ENCODE measurements around the gene ARHGEF39.

Gene ARHGEF39

GRCh38 chr9:35619800-35620158 is 45.2 kb downstream of the ARHGEF39 start:
- WGBS, 2 donors (ENCODE audit: extremely low coverage in 2 of 2, insufficient read length in 2 of 2, insufficient replicate concordance in 1 of 2): no CpG with 5 or more reads among the region's 2 CpGs
- Histone ChIP-seq H3K4me2 (ENCODE audit: insufficient read depth, low read length, poor library complexity, severe bottlenecking) (no peak overlapping the region), H3K23ac (ENCODE audit: low read depth, low read length, poor library complexity) (no peak overlapping the region), H3K27ac (replicated peaks; ENCODE audit: low read length) (no peak overlapping the region), H3K79me1 (ENCODE audit: low read depth, low read length) (no peaks in the 10 kb centered on the region), H3K27me3 (ENCODE audit: control insufficient read depth in 3 of 3, insufficient read depth in 3 of 3, low read depth in 1 of 3, low read length in 3 of 3) (peaks cover 7 to 66% (median 34%) of the 10 kb centered on the region in 3 experiments), H2BK120ac (ENCODE audit: low read depth, low read length) (peak overlapping the region; percentile 28), H2AK5ac (ENCODE audit: low read depth, low read length) (no peak overlapping the region), H2BK15ac (ENCODE audit: low read length) (no peak overlapping the region), H3K4me1 (ENCODE audit: control insufficient read depth in 2 of 2, insufficient read depth in 1 of 2, low read depth in 1 of 2, low read length in 2 of 2) (peaks cover 0 to 15% of the 10 kb centered on the region in 2 donors), H2AFZ (ENCODE audit: low read length) (no peak overlapping the region), H2BK12ac (ENCODE audit: low read length) (no peak overlapping the region), H3K4ac (ENCODE audit: low read length) (no peak overlapping the region), H3K18ac (ENCODE audit: low read length) (no peak overlapping the region), H3K9ac (ENCODE audit: low read depth, low read length, poor library complexity) (no peak overlapping the region), H3K4me3 (ENCODE audit: low read length in 2 of 2) (no peak overlapping the region), H4K8ac (ENCODE audit: low read depth, low read length) (no peak overlapping the region), H3K14ac (ENCODE audit: low read length) (no peak overlapping the region), H3K36me3 (replicated peaks in 1 of 2; ENCODE audit: control insufficient read depth in 2 of 2, insufficient read depth in 2 of 2, low read length in 2 of 2) (no peaks in the 10 kb centered on the region), H2BK5ac (ENCODE audit: low read length) (no peak overlapping the region), H3K9me3 (replicated peaks in 1 of 2; ENCODE audit: control insufficient read depth in 2 of 2, insufficient read depth in 1 of 2, low read depth in 1 of 2, low read length in 2 of 2) (peaks cover 2 to 7% of the 10 kb centered on the region in 2 donors), H4K91ac (ENCODE audit: low read depth, low read length, poor library complexity) (no peak overlapping the region)
- no peak for DNase-seq (ENCODE audit: low spot score)

GRCh38 chr9:35618854-35619799 is 45.9 kb downstream of the ARHGEF39 start:
- no peak for DNase-seq (ENCODE audit: low spot score)
- peak overlapping the region; percentile 53 for H4K8ac ChIP-seq (ENCODE audit: low read depth, low read length)
- H3K14ac ChIP-seq (ENCODE audit: low read length): no peak overlapping the region
- H3K9me3 ChIP-seq (replicated peaks in 1 of 2; ENCODE audit: control insufficient read depth in 2 of 2, insufficient read depth in 1 of 2, low read depth in 1 of 2, low read length in 2 of 2): peaks cover 0 to 7% of the 10 kb centered on the region in 2 donors
- no peak overlapping the region for H3K4ac ChIP-seq (ENCODE audit: low read length)
- no peaks in the 10 kb centered on the region for H3K36me3 ChIP-seq (replicated peaks in 1 of 2; ENCODE audit: control insufficient read depth in 2 of 2, insufficient read depth in 2 of 2, low read length in 2 of 2)
- no peak overlapping the region for H4K91ac ChIP-seq (ENCODE audit: low read depth, low read length, poor library complexity)
- peak overlapping the region; percentile 64 for H2AK5ac ChIP-seq (ENCODE audit: low read depth, low read length)
- peak overlapping the region; percentile 36 for H3K18ac ChIP-seq (ENCODE audit: low read length)
- H3K9ac ChIP-seq (ENCODE audit: low read depth, low read length, poor library complexity): no peak overlapping the region
- peaks cover 0 to 15% of the 10 kb centered on the region in 2 donors for H3K4me1 ChIP-seq (ENCODE audit: control insufficient read depth in 2 of 2, insufficient read depth in 1 of 2, low read depth in 1 of 2, low read length in 2 of 2)
- H3K27ac ChIP-seq (replicated peaks; ENCODE audit: low read length): no peak overlapping the region
- H2BK15ac ChIP-seq (ENCODE audit: low read length): no peak overlapping the region
- peaks cover 7 to 73% (median 34%) of the 10 kb centered on the region in 3 experiments for H3K27me3 ChIP-seq (ENCODE audit: control insufficient read depth in 3 of 3, insufficient read depth in 3 of 3, low read depth in 1 of 3, low read length in 3 of 3)
- H3K79me1 ChIP-seq (ENCODE audit: low read depth, low read length): no peaks in the 10 kb centered on the region
- no peak overlapping the region for H2BK5ac ChIP-seq (ENCODE audit: low read length)
- WGBS, 2 donors (ENCODE audit: extremely low coverage in 2 of 2, insufficient read length in 2 of 2, insufficient replicate concordance in 1 of 2): no CpG with 5 or more reads among the region's 17 CpGs
- H3K23ac ChIP-seq (ENCODE audit: low read depth, low read length, poor library complexity): no peak overlapping the region
- no peak overlapping the region for H3K4me2 ChIP-seq (ENCODE audit: insufficient read depth, low read length, poor library complexity, severe bottlenecking)
- no peak overlapping the region for H3K4me3 ChIP-seq (ENCODE audit: low read length in 2 of 2)
- H2AFZ ChIP-seq (ENCODE audit: low read length): no peak overlapping the region
- peak overlapping the region; percentile 28 for H2BK120ac ChIP-seq (ENCODE audit: low read depth, low read length)
- no peak overlapping the region for H2BK12ac ChIP-seq (ENCODE audit: low read length)

- no CpG with 5 or more reads among the region's 7 CpGs for WGBS, 2 donors (ENCODE audit: extremely low coverage in 2 of 2, insufficient read length in 2 of 2, insufficient replicate concordance in 1 of 2)
- H3K36me3 ChIP-seq (replicated peaks in 1 of 2; ENCODE audit: control insufficient read depth in 2 of 2, insufficient read depth in 2 of 2, low read length in 2 of 2): no peaks in the 10 kb centered on the region
- DNase-seq (ENCODE audit: low spot score): no peak
These were observed 46.7 kb downstream of the ARHGEF39 start, which contains the start of gene CD72 for GRCh38 chr9:35618325-35618727. TSS of gene CD72 (minus strand) at chr9:35618413. CDS start at chr9:35618303, 110 bp downstream.

GRCh38 chr9:35617548-35617947 is 47.4 kb downstream of the ARHGEF39 start:
- H3K9me3 ChIP-seq (replicated peaks in 1 of 2; ENCODE audit: control insufficient read depth in 2 of 2, insufficient read depth in 1 of 2, low read depth in 1 of 2, low read length in 2 of 2): peaks cover 0 to 7% of the 10 kb centered on the region in 2 donors
- no peak overlapping the region for H4K8ac ChIP-seq (ENCODE audit: low read depth, low read length)
- WGBS, 2 donors (ENCODE audit: extremely low coverage in 2 of 2, insufficient read length in 2 of 2, insufficient replicate concordance in 1 of 2): no CpG with 5 or more reads among the region's 8 CpGs
- no peak overlapping the region for H2AK5ac ChIP-seq (ENCODE audit: low read depth, low read length)
- H4K91ac ChIP-seq (ENCODE audit: low read depth, low read length, poor library complexity): no peak overlapping the region
- no peak overlapping the region for H3K23ac ChIP-seq (ENCODE audit: low read depth, low read length, poor library complexity)
- no peak overlapping the region for H3K4me3 ChIP-seq (ENCODE audit: low read length in 2 of 2)
- H2BK12ac ChIP-seq (ENCODE audit: low read length): no peak overlapping the region
- no peak overlapping the region for H3K27ac ChIP-seq (replicated peaks; ENCODE audit: low read length)
- no peaks in the 10 kb centered on the region for H3K79me1 ChIP-seq (ENCODE audit: low read depth, low read length)
- no peak overlapping the region for H2BK5ac ChIP-seq (ENCODE audit: low read length)
- peaks cover 7 to 82% (median 34%) of the 10 kb centered on the region in 3 experiments for H3K27me3 ChIP-seq (ENCODE audit: control insufficient read depth in 3 of 3, insufficient read depth in 3 of 3, low read depth in 1 of 3, low read length in 3 of 3)
- peak overlapping the region; percentile 71 for H2AFZ ChIP-seq (ENCODE audit: low read length)
- H3K14ac ChIP-seq (ENCODE audit: low read length): no peak overlapping the region
- H3K18ac ChIP-seq (ENCODE audit: low read length): no peak overlapping the region
- no peak for DNase-seq (ENCODE audit: low spot score)
- H3K4me2 ChIP-seq (ENCODE audit: insufficient read depth, low read length, poor library complexity, severe bottlenecking): no peak overlapping the region
- H3K36me3 ChIP-seq (replicated peaks in 1 of 2; ENCODE audit: control insufficient read depth in 2 of 2, insufficient read depth in 2 of 2, low read length in 2 of 2): no peaks in the 10 kb centered on the region
- H2BK120ac ChIP-seq (ENCODE audit: low read depth, low read length): no peak overlapping the region
- no peak overlapping the region for H2BK15ac ChIP-seq (ENCODE audit: low read length)
- H3K9ac ChIP-seq (ENCODE audit: low read depth, low read length, poor library complexity): no peak overlapping the region
- no peak overlapping the region for H3K4ac ChIP-seq (ENCODE audit: low read length)
- peaks cover 0 to 15% of the 10 kb centered on the region in 2 donors for H3K4me1 ChIP-seq (ENCODE audit: control insufficient read depth in 2 of 2, insufficient read depth in 1 of 2, low read depth in 1 of 2, low read length in 2 of 2)

More at GRCh38 chr9:35618325-35618727, 46.7 kb downstream of the ARHGEF39 start, which contains the start of gene CD72:
- H2AK5ac ChIP-seq (ENCODE audit: low read depth, low read length): peak within 1 kb of the TSS; percentile 77
- H3K18ac ChIP-seq (ENCODE audit: low read length): peak within 1 kb of the TSS; percentile 78
- H2BK5ac ChIP-seq (ENCODE audit: low read length): no peak within 1 kb of the TSS
- peak within 1 kb of the TSS; percentile 8 to 72 for H3K4me3 ChIP-seq (ENCODE audit: low read length in 2 of 2)
- no peak within 1 kb of the TSS for H3K14ac ChIP-seq (ENCODE audit: low read length)
- H2BK12ac ChIP-seq (ENCODE audit: low read length): no peak within 1 kb of the TSS
- H3K23ac ChIP-seq (ENCODE audit: low read depth, low read length, poor library complexity): peak within 1 kb of the TSS; percentile 58
- H3K9me3 ChIP-seq (replicated peaks in 1 of 2; ENCODE audit: control insufficient read depth in 2 of 2, insufficient read depth in 1 of 2, low read depth in 1 of 2, low read length in 2 of 2): peaks cover 0 to 7% of the 10 kb centered on the region in 2 donors
- H3K27ac ChIP-seq (replicated peaks; ENCODE audit: low read length): no peak within 1 kb of the TSS
- H3K4ac ChIP-seq (ENCODE audit: low read length): no peak within 1 kb of the TSS
- peaks cover 0 to 15% of the 10 kb centered on the region in 2 donors for H3K4me1 ChIP-seq (ENCODE audit: control insufficient read depth in 2 of 2, insufficient read depth in 1 of 2, low read depth in 1 of 2, low read length in 2 of 2)
- H4K8ac ChIP-seq (ENCODE audit: low read depth, low read length): peak within 1 kb of the TSS; percentile 19
- no peak within 1 kb of the TSS for H2BK15ac ChIP-seq (ENCODE audit: low read length)
- peak within 1 kb of the TSS; percentile 71 for H2AFZ ChIP-seq (ENCODE audit: low read length)
- H3K4me2 ChIP-seq (ENCODE audit: insufficient read depth, low read length, poor library complexity, severe bottlenecking): peak within 1 kb of the TSS; percentile 47
- peak within 1 kb of the TSS; percentile 28 for H2BK120ac ChIP-seq (ENCODE audit: low read depth, low read length)
- H3K9ac ChIP-seq (ENCODE audit: low read depth, low read length, poor library complexity): no peak within 1 kb of the TSS
- no peaks in the 10 kb centered on the region for H3K79me1 ChIP-seq (ENCODE audit: low read depth, low read length)
- H3K27me3 ChIP-seq (ENCODE audit: control insufficient read depth in 3 of 3, insufficient read depth in 3 of 3, low read depth in 1 of 3, low read length in 3 of 3): peaks cover 7 to 76% (median 34%) of the 10 kb centered on the region in 3 experiments
- no peak within 1 kb of the TSS for H4K91ac ChIP-seq (ENCODE audit: low read depth, low read length, poor library complexity)

Measured in neuronal stem cell (in vitro differentiated cells).